Epithelial cell of esophagus (primary cell): ENCODE measurements around the gene ARHGAP26.

Experiments used
- DNase-seq: peaks from one replicate; pipeline ENCODE4 v3.0.0; 2010; ENCODE audit warnings: low read depth
- H3K4me3 ChIP-seq: 2 replicates; pipeline ENCODE4 v1.5.1; 2011; ENCODE audit warnings: mild to moderate bottlenecking, low read length, control low read depth
- TF ChIP-seq, protein P1 (sequence below): IDR thresholded peaks from 2 replicates; pipeline ENCODE4 v1.5.1; 2011; ENCODE audit warnings: low read depth, mild to moderate bottlenecking, low read length, control low read depth, inconsistent platforms; ENCODE audit not compliant: insufficient read depth; ENCODE audit errors: missing control alignments

The ARHGAP26 gene

GRCh38 chr5:143213851-143214363 is 443.7 kb downstream of the ARHGAP26 start:
- no peak overlapping the region for H3K4me3 ChIP-seq
- no peak for DNase-seq
- TF ChIP-seq, protein P1, sequence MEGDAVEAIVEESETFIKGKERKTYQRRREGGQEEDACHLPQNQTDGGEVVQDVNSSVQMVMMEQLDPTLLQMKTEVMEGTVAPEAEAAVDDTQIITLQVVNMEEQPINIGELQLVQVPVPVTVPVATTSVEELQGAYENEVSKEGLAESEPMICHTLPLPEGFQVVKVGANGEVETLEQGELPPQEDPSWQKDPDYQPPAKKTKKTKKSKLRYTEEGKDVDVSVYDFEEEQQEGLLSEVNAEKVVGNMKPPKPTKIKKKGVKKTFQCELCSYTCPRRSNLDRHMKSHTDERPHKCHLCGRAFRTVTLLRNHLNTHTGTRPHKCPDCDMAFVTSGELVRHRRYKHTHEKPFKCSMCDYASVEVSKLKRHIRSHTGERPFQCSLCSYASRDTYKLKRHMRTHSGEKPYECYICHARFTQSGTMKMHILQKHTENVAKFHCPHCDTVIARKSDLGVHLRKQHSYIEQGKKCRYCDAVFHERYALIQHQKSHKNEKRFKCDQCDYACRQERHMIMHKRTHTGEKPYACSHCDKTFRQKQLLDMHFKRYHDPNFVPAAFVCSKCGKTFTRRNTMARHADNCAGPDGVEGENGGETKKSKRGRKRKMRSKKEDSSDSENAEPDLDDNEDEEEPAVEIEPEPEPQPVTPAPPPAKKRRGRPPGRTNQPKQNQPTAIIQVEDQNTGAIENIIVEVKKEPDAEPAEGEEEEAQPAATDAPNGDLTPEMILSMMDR, result no peak

- TF ChIP-seq, protein P1, result no peak
- no peak overlapping the region for H3K4me3 ChIP-seq
Measured at GRCh38 chr5:143214458-143214857, 444.3 kb downstream of the ARHGAP26 start.

GRCh38 chr5:143214890-143215289 is 444.7 kb downstream of the ARHGAP26 start:
- no peak overlapping the region for H3K4me3 ChIP-seq
- DNase-seq, result no peak
- TF ChIP-seq, protein P1, result no peak

More at GRCh38 chr5:143214458-143214857, 444.3 kb downstream of the ARHGAP26 start:
- DNase-seq, result no peak

DNA sequence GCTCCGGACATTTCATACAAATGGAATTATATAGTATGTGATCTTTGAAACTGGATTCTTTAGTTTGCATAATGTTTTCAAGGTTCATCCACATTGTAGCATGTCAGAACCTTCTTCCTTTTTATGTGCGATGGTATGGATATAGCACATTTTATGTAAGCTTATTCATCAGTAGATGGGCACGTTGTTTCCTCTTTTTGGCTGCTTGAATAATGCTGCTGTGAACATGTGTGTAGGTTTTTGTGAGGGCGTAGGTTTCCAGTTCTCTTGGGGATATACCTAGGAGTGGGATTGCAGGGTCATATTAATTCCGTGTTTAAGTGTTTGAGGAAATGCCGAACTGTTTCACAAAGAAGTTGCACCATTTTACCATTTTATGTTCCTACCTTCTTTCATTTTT is 445.5 kb downstream of the ARHGAP26 start:
- no peak overlapping the region for H3K4me3 ChIP-seq
- TF ChIP-seq, protein P1, result no peak
- no peak for DNase-seq

GRCh38 chr5:143216211-143216610 is 446.0 kb downstream of the ARHGAP26 start:
- H3K4me3 ChIP-seq, result no peak overlapping the region
- TF ChIP-seq, protein P1, result no peak
- no peak for DNase-seq

DNA sequence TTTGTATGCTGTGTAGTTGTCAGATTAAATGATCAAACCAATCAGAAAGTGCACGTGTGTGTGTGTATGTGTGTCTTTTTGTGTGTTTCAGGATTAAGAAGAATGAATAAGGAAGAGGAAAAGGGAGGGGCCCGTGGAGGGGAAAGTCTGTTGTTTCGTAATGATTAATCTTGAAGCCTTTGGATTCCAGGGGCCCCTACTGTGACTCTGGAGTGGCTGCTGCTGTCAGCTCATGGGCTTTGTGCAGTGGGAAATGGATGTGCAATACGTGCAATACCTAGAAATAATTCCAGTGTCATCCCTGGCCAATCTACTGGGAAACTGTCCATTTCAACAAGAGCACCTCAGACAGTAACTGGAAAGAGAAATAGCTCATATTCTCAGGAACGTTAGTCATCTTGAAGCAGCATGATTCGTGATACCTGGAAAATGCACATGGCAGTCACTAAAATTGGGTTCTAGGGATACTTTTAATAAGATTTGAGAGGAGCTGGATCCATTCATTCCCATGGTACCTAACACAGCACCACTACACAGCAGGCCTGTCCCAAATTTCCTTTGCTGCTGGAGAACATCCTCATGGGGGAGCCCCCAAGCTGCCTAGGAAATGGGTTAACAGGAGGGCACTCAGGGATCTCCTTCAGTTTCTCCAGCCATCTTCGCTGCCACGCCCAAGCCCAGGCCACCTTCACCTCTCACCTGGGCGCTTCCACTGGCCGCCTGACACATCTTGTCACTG is 447.1 kb downstream of the ARHGAP26 start:
- DNase-seq, result peak; percentile 77

DNA sequence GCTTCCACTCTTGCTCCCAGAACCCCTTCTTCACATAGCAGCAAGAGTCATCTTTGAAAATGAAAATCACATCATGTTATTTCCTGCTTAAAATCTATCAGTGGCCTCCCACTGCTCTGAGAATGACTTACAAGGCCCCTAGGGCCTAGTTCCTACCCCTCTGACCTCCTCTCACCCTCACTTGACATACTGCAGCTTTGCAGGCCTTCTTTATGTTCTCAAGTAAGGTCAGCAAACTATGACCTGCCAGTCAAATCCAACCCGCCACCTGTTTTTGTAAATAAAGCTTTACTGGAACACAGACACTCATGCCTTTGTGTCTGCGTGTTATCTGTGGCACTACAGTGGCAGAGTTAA is 447.6 kb downstream of the ARHGAP26 start:
- H3K4me3 ChIP-seq, result no peak overlapping the region
- DNase-seq, result no peak
- TF ChIP-seq, protein P1, result no peak

More for the DNA sequence above, 447.1 kb downstream of the ARHGAP26 start:
- TF ChIP-seq, protein P1, result no peak
- H3K4me3 ChIP-seq, result no peak overlapping the region
